Loucy (cell line): ENCODE measurements around the gene APOL6.
"Not testable (repeated sequence)": the region's sequence is repeated elsewhere in the genome, so short reads cannot be mapped to it uniquely, and the experiment has no call there.

Experiments
- H2AFZ ChIP-seq: fragments of 200-600 bp; sonication (generic); 2 replicates; pipeline ENCODE4 v1.6.0; 2016; ENCODE audit warnings: antibody characterized with exemption, mild to moderate bottlenecking, low read length, moderate library complexity
- H3F3A ChIP-seq: fragments of 200-600 bp; 2 replicates; pipeline ENCODE4 v1.6.0; 2016; ENCODE audit warnings: antibody characterized with exemption, low read depth, mild to moderate bottlenecking
- H3K27me3 ChIP-seq: fragments of 200-600 bp; sonication (generic); 2 replicates; pipeline ENCODE4 v1.6.1; 2014; ENCODE audit warnings: low read length, mild to moderate bottlenecking; ENCODE audit not compliant: insufficient read depth, poor library complexity, severe bottlenecking
- H3K36me3 ChIP-seq: fragments of 200-600 bp; sonication (generic); 2 replicates; pipeline ENCODE4 v1.6.1; 2016; ENCODE audit warnings: low read length; ENCODE audit not compliant: insufficient read depth
- H3K4me1 ChIP-seq: fragments of 200-600 bp; sonication (generic); 2 replicates; pipeline ENCODE4 v1.5.1; 2014; ENCODE audit warnings: low read length, mild to moderate bottlenecking; ENCODE audit not compliant: insufficient read depth, poor library complexity, severe bottlenecking
- H3K4me2 ChIP-seq: fragments of 200-600 bp; sonication (generic); 2 replicates; pipeline ENCODE4 v1.6.0; 2014; ENCODE audit warnings: antibody characterized with exemption, low read length, low read depth, mild to moderate bottlenecking; ENCODE audit not compliant: poor library complexity, severe bottlenecking
- H3K4me3 ChIP-seq: fragments of 200-600 bp; sonication (generic); 2 replicates; pipeline ENCODE4 v1.5.1; 2014; ENCODE audit warnings: low read length, mild to moderate bottlenecking, mixed read lengths; ENCODE audit not compliant: poor library complexity, severe bottlenecking
- H3K79me2 ChIP-seq: fragments of 200-600 bp; sonication (generic); 2 replicates; pipeline ENCODE4 v1.6.1; 2014; ENCODE audit warnings: low read length; ENCODE audit not compliant: insufficient read depth
- H3K9ac ChIP-seq: fragments of 200-600 bp; sonication (generic); 2 replicates; pipeline ENCODE4 v1.6.0; 2014; ENCODE audit warnings: mild to moderate bottlenecking, low read depth, low read length, moderate library complexity; ENCODE audit not compliant: poor library complexity, severe bottlenecking
- H3K9me2 ChIP-seq: fragments of 200-600 bp; sonication (generic); replicated peaks from 2 replicates; pipeline ENCODE4 v1.6.1; 2016; ENCODE audit warnings: low read depth, low read length, mixed read lengths
- H3K9me3 ChIP-seq: fragments of 200-600 bp; sonication (generic); 2 replicates; pipeline ENCODE4 v1.6.1; 2014; ENCODE audit warnings: mild to moderate bottlenecking, antibody characterized with exemption, low read length, low read depth; ENCODE audit not compliant: insufficient read depth
- H4K20me1 ChIP-seq: fragments of 200-600 bp; sonication (generic); 2 replicates; pipeline ENCODE4 v1.6.0; 2014; ENCODE audit warnings: antibody characterized with exemption, low read length, mild to moderate bottlenecking; ENCODE audit not compliant: insufficient read depth, poor library complexity, severe bottlenecking
- EZH2phosphoT487 ChIP-seq: fragments of 200-600 bp; IDR thresholded peaks from 2 replicates; pipeline ENCODE4 v1.6.1; 2018; ENCODE audit warnings: antibody characterized with exemption, mild to moderate bottlenecking, moderate library complexity, borderline replicate concordance
- TF ChIP-seq, protein P1 (sequence below): fragments of 200-600 bp; sonication (generic); conservative IDR thresholded peaks from 2 replicates; pipeline ENCODE4 v1.5.1; 2014; ENCODE audit warnings: mild to moderate bottlenecking, antibody characterized with exemption, low read length

APOL6 gene

DNA sequence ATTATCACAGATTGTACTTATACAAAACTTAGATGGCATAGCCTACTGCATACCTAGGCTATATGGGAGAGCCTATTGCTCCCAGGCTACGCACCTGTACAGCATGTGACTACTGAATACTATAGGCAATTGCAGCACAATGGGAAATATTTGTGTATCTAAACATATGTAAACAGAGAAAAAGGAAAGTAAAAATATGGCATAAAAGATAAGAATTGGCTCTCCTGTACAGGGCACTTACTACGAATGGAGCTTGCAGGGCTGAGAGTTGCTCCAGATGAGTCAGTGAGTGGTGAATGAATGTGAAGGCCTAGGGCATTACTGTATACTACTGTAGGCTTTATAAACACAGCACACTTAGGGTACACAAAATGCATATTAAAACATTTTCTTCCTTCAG lies 13.2 kb downstream of the APOL6 start:
- Histone ChIP-seq H3K4me3 (peak overlapping the region; percentile 52), H3K27me3 (no peaks in the 10 kb centered on the region), H4K20me1 (no peaks in the 10 kb centered on the region), H3K79me2 (0 out of 2 replicates have a peak, but pooled peaks cover 6% of the 10 kb centered on the region), H3F3A (peaks cover 21% of the 10 kb centered on the region), H2AFZ (no peak overlapping the region), H3K4me2 (peak overlapping the region; percentile 64), H3K4me1 (peaks cover 63% of the 10 kb centered on the region), H3K36me3 (peaks cover 24% of the 10 kb centered on the region), H3K9me2 (no peaks in the 10 kb centered on the region), H3K9me3 (peaks cover 14% of the 10 kb centered on the region), H3K9ac (peak overlapping the region; percentile 9)
- TF ChIP-seq, protein P1, sequence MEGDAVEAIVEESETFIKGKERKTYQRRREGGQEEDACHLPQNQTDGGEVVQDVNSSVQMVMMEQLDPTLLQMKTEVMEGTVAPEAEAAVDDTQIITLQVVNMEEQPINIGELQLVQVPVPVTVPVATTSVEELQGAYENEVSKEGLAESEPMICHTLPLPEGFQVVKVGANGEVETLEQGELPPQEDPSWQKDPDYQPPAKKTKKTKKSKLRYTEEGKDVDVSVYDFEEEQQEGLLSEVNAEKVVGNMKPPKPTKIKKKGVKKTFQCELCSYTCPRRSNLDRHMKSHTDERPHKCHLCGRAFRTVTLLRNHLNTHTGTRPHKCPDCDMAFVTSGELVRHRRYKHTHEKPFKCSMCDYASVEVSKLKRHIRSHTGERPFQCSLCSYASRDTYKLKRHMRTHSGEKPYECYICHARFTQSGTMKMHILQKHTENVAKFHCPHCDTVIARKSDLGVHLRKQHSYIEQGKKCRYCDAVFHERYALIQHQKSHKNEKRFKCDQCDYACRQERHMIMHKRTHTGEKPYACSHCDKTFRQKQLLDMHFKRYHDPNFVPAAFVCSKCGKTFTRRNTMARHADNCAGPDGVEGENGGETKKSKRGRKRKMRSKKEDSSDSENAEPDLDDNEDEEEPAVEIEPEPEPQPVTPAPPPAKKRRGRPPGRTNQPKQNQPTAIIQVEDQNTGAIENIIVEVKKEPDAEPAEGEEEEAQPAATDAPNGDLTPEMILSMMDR = no peak
- no peak for TF ChIP-seq EZH2phosphoT487

DNA sequence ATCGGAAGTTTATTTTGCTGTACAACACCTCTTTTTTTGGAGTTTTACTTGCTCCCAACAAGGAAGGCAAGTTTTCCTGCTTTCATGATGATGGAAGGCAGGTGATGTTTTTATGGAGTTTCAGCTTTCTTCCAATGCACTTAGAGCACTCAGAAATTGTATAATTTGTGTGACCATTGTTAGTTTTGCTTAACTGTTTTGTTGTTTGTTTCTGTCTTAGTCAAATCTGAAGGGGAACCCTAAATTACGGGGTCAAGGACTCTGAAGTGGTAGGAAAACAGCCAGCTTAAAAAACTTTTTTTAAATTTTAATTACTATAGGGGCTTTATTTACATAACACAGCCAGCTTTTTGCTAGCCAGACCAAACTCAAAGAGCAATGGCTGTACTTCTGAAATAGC lies 14.7 kb downstream of the APOL6 start:
- Histone ChIP-seq H4K20me1 (no peaks in the 10 kb centered on the region), H3K4me2 (peak overlapping the region; percentile 64), H3K9me2 (no peaks in the 10 kb centered on the region), H3K79me2 (0 out of 2 replicates have a peak, but pooled peaks cover 5% of the 10 kb centered on the region), H3K9ac (peak overlapping the region; percentile 1), H3K36me3 (peaks cover 16% of the 10 kb centered on the region; the same call in 1 of the 2 replicates), H2AFZ (no peak overlapping the region), H3K4me3 (no peak overlapping the region), H3K4me1 (peaks cover 48% of the 10 kb centered on the region), H3K27me3 (no peaks in the 10 kb centered on the region), H3F3A (peaks cover 21% of the 10 kb centered on the region), H3K9me3 (peaks cover 25% of the 10 kb centered on the region)
- no peak for TF ChIP-seq EZH2phosphoT487

DNA sequence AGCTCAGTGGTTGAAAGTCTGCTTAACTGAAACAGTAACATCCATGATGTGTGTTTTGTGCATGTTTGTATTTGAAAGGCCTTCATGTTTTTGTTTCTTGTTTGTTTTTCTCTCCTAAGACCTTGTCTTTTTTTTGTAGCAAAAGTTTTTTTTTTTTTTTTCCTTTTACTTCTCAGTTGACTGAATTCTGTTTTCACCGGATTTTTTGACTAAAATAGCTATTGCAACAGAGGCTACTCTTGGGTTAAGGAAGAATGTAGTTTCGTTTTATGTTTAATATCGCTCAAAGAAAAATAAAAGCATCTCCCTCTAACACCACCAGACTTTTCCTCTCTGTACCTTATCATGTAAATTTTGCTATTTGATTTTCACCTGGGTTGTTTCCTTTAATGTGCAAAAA lies 15.1 kb downstream of the APOL6 start:
- Histone ChIP-seq H4K20me1 (no peaks in the 10 kb centered on the region), H3K4me3 (no peak overlapping the region), H3F3A (peaks cover 21% of the 10 kb centered on the region), H3K36me3 (peaks cover 11% of the 10 kb centered on the region; the same call in 1 of the 2 replicates), H3K4me1 (peaks cover 48% of the 10 kb centered on the region), H3K79me2 (0 out of 2 replicates have a peak, but pooled peaks cover 5% of the 10 kb centered on the region), H3K9me2 (no peaks in the 10 kb centered on the region), H2AFZ (no peak overlapping the region), H3K4me2 (no peak overlapping the region), H3K9me3 (peaks cover 25% of the 10 kb centered on the region), H3K9ac (no peak overlapping the region), H3K27me3 (no peaks in the 10 kb centered on the region)
- TF ChIP-seq EZH2phosphoT487 = no peak
- TF ChIP-seq, protein P1 = no peak

DNA sequence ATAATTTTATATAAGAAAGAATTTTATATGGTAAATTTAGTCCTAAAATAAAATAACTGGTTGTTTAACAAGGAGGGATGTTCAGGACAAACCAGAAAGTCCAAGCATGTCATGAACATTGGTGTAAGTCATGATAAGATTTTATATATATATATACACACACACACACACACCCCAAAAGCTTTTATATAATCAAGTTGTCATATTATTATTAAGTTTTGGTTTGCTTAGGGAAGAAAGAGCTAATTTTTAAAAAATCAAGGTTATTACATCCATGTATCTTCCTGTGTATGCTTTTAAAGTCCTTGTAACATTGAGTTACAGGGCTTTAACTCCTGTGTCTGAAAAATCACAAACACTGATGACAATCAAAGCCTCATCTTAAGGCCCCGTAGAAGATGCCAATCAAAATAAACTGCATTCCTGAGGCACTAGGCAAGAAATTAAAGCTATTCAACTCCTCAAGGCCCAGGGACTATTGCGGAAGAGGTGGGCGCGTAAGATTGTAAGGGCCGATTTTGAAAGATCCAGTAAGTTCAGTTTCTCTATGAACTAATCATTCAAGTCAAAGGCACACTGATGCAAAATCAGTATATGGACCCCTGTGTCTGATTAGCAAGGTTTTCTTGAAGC lies 16.8 kb downstream of the APOL6 start:
- Histone ChIP-seq H3K36me3 (no peaks in the 10 kb centered on the region), H3K79me2 (no peaks in the 10 kb centered on the region), H3K4me2 (no peak overlapping the region), H3K9ac (no peak overlapping the region), H2AFZ (no peak overlapping the region), H3K9me2 (no peaks in the 10 kb centered on the region), H4K20me1 (no peaks in the 10 kb centered on the region), H3K4me3 (no peak overlapping the region), H3K9me3 (peaks cover 25% of the 10 kb centered on the region), H3K4me1 (peaks cover 33% of the 10 kb centered on the region), H3K27me3 (no peaks in the 10 kb centered on the region), H3F3A (peaks cover 10% of the 10 kb centered on the region)
- TF ChIP-seq EZH2phosphoT487 = no peak
- TF ChIP-seq, protein P1 = no peak

DNA sequence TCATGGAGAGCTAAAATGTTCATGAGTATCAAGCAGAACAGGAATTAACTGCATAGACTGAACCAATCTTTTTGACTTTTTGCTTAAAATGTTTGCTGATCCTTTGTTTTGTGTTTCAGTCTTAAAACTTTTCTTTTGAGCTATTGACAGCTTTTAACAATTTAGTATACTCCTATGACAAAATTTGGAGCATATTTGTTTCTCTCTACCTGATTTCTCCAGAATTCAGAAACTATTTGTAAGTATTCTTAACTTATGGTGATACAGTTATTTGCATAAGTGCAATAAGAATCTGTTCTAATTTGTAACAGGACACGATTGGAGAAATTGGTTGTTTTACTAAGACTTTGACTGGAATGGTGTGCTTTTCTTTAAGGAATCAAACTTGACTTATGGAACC lies 18.5 kb downstream of the APOL6 start:
- not testable (repeated sequence) for H3K9me2 ChIP-seq, H3K36me3 ChIP-seq, H4K20me1 ChIP-seq, H3F3A ChIP-seq, H3K4me3 ChIP-seq, H3K79me2 ChIP-seq, H2AFZ ChIP-seq, H3K27me3 ChIP-seq, H3K9ac ChIP-seq, H3K4me2 ChIP-seq
- Histone ChIP-seq H3K4me1 (peaks cover 21% of the 10 kb centered on the region), H3K9me3 (peaks cover 25% of the 10 kb centered on the region)
